GM12892 (cell line): Measurements from ENCODE around the gene FASTK.

ENCODE experiments used
- POLR2A ChIP-seq: IDR thresholded peaks from 2 replicates; pipeline ENCODE4 v1.6.1; 2011; ENCODE audit warnings: low read depth, low read length, control low read depth
- TAF1 ChIP-seq: IDR thresholded peaks from 2 replicates; pipeline ENCODE4 v1.6.1; 2011; ENCODE audit warnings: low read depth, mild to moderate bottlenecking, control low read depth, low read length, borderline replicate concordance

DNA sequence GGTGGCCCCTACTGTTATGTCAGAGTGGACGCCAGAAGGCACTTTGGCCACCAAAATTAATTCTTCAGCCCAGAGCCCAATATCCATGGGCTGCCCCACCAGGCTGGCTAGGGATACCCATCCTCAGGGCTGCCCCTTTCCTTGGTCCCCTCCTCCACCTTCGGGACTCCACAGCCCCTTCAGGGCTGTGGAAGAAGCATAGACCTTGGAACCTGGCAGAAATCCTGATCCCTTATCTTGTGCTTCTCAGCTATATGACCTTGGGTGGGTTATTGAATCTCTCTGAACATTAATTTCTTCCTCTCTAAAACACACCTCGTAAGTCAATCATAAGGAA lies 3.2 kb upstream of the FASTK start:
- no peak for TF ChIP-seq POLR2A
- TF ChIP-seq TAF1 = no peak
